WTC11 (cell line): ENCODE measurements around the gene ADK. TPM values are rescaled to one million over a fixed set of nuclear protein-coding genes. Genes with fewer than 3 reads are reported as not detected.
"Not testable (repeated sequence)": the region's sequence is repeated elsewhere in the genome, so short reads cannot be mapped to it uniquely, and the experiment has no call there.

Experiments
- ATAC-seq: fragments of 200-7000 bp; cut with Tn5 transposase; 2 replicates; pipeline ENCODE4 v1.10.0; 2021; ENCODE audit warnings: mild to moderate bottlenecking, moderate library complexity
- CTCF ChIA-PET: fragments of 300-600 bp; sonication (Branson Sonifier 250); formaldehyde crosslinking; loops from one replicate; lab custom pipeline; 2021; ENCODE audit warnings: antibody characterized with exemption; lab: Charles Lee
- POLR2A ChIA-PET: fragments of 350-600 bp; sonication (Branson Sonifier 250); formaldehyde crosslinking; loops from one replicate; lab custom pipeline; 2021; ENCODE audit warnings: antibody characterized with exemption; lab: Charles Lee
- DNase-seq: peaks from one replicate; pipeline ENCODE4 v3.0.0; 2021; ENCODE audit warnings: low spot score
- H3K27ac Mint-ChIP-seq: 2 replicates; pipeline ENCODE4 v1.8.0; 2021; ENCODE audit warnings: mixed read lengths
- H3K27me3 Mint-ChIP-seq: 2 replicates; pipeline ENCODE4 v1.8.0; 2021; ENCODE audit warnings: low read depth, mild to moderate bottlenecking, moderate library complexity, mixed read lengths
- H3K36me3 Mint-ChIP-seq: 2 replicates; pipeline ENCODE4 v1.8.0; 2021; ENCODE audit warnings: mixed read lengths
- H3K4me1 Mint-ChIP-seq: 2 replicates; pipeline ENCODE4 v1.8.0; 2022; ENCODE audit warnings: mixed read lengths
- H3K4me3 Mint-ChIP-seq: 2 replicates; pipeline ENCODE4 v1.8.0; 2021; ENCODE audit warnings: mild to moderate bottlenecking, moderate library complexity, mixed read lengths
- H3K9me3 Mint-ChIP-seq: 2 replicates; pipeline ENCODE4 v1.8.0; 2021; ENCODE audit warnings: mixed read lengths
- CREB1 ChIP-seq: sonication (generic); formaldehyde crosslinking; IDR thresholded peaks from 2 replicates; pipeline ENCODE4 v1.8.0; 2023; ENCODE audit warnings: mild to moderate bottlenecking, missing genetic modification reagents
- FOXJ3 ChIP-seq: sonication (generic); formaldehyde crosslinking; IDR thresholded peaks from 2 replicates; pipeline ENCODE4 v1.9.0; 2021; ENCODE audit warnings: missing genetic modification reagents, mild to moderate bottlenecking, borderline replicate concordance
- FOXK1 ChIP-seq: sonication (generic); formaldehyde crosslinking; IDR thresholded peaks from 2 replicates; pipeline ENCODE4 v1.8.0; 2022; ENCODE audit warnings: mild to moderate bottlenecking, moderate library complexity, missing genetic modification reagents
- GABPB1 ChIP-seq: sonication (generic); formaldehyde crosslinking; IDR thresholded peaks from 2 replicates; pipeline ENCODE4 v1.8.1; 2023; ENCODE audit warnings: mild to moderate bottlenecking, missing genetic modification reagents
- JAZF1 ChIP-seq: fragments of 250-450 bp; sonication (Bioruptor Pico); IDR thresholded peaks from 2 replicates; pipeline ENCODE4 v1.9.0; 2021; ENCODE audit warnings: moderate library complexity, mild to moderate bottlenecking, inconsistent platforms
- NFYB ChIP-seq: sonication (generic); formaldehyde crosslinking; conservative IDR thresholded peaks from 2 replicates; pipeline ENCODE4 v1.8.0; 2022; ENCODE audit warnings: low read depth, missing genetic modification reagents
- TEAD1 ChIP-seq: sonication (generic); formaldehyde crosslinking; IDR thresholded peaks from 2 replicates; pipeline ENCODE4 v1.8.0; 2022; ENCODE audit warnings: mild to moderate bottlenecking, missing genetic modification reagents
- total RNA-seq: library from RNA; stranded (reverse); gene quantifications from 3 replicates; pipeline ENCODE4 v1.2.3, GENCODE V29; 2021
- TF ChIP-seq, protein P1 (sequence below): sonication (generic); formaldehyde crosslinking; IDR thresholded peaks from 2 replicates; pipeline ENCODE4 v1.8.1; 2023; ENCODE audit warnings: mild to moderate bottlenecking, missing genetic modification reagents
- TF ChIP-seq, protein P2 (sequence below): sonication (generic); formaldehyde crosslinking; IDR thresholded peaks from 2 replicates; pipeline ENCODE4 v1.8.1; 2023; ENCODE audit warnings: mild to moderate bottlenecking, missing genetic modification reagents, borderline replicate concordance
- TF ChIP-seq, protein P3 (sequence below): fragments of 250-450 bp; sonication (Bioruptor Pico); IDR thresholded peaks from 2 replicates; pipeline ENCODE4 v1.9.0; 2021; ENCODE audit warnings: mild to moderate bottlenecking, borderline replicate concordance
- TF ChIP-seq, protein P4 (sequence below): fragments of 250-450 bp; sonication (Bioruptor Pico); conservative IDR thresholded peaks from 2 replicates; pipeline ENCODE4 v1.9.0; 2021; ENCODE audit warnings: mild to moderate bottlenecking

The ADK gene
- total RNA-seq, 1 experiment from 2014 or later = 32.7 TPM

DNA sequence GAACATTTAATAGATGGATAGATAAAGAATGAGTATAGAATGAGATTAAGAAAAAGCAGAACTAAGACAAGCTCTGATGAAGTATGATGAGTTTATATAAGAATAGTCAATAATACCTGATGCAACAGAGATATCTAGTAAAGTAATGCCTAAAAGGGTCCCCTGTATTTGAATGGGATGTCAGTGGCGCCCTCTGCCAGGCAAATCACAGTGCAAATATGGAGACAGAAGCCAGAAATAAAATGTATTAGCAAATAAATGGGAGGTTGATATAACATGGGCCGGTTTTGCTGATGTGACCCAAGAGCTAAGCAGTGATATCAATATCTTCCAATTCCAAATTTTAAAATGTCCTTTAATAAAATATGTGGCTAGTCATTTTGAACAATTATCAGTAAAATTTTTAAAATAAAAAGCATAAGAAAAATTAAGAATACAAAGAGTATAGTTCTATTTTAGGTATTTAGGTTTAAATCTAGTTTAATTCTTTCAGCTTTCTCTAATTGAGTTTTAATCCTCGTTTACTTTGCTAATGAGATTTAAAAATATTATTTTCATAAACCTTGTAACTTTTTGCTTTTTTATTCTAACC is 62.6 kb downstream of the ADK start:
- no peak overlapping the region for H3K4me3 Mint-ChIP-seq
- H3K36me3 Mint-ChIP-seq = peaks cover 28% of the 10 kb centered on the region
- no peaks in the 10 kb centered on the region for H3K27me3 Mint-ChIP-seq
- peak; percentile 47 for DNase-seq
- H3K4me1 Mint-ChIP-seq = 0 out of 2 replicates have a peak, but pooled peaks cover 4% of the 10 kb centered on the region
- H3K9me3 Mint-ChIP-seq = peaks cover 22% of the 10 kb centered on the region
- CTCF ChIA-PET = interaction anchor here (0.6 to 1.8 kb wide), 4 partner anchors 41 to 334 kb away, joined by 3 to 4 read pairs (median 3); partner anchors contain the start of genes ADK and AP3M1
- TF ChIP-seq, protein P1, sequence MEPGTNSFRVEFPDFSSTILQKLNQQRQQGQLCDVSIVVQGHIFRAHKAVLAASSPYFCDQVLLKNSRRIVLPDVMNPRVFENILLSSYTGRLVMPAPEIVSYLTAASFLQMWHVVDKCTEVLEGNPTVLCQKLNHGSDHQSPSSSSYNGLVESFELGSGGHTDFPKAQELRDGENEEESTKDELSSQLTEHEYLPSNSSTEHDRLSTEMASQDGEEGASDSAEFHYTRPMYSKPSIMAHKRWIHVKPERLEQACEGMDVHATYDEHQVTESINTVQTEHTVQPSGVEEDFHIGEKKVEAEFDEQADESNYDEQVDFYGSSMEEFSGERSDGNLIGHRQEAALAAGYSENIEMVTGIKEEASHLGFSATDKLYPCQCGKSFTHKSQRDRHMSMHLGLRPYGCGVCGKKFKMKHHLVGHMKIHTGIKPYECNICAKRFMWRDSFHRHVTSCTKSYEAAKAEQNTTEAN (CRISPR knock-in tag) = no peak
- TF ChIP-seq GABPB1 (CRISPR knock-in tag) = peak; percentile 72
- TF ChIP-seq, all 79 proteins: peak for 1
- H3K27ac Mint-ChIP-seq = no peak overlapping the region
- POLR2A ChIA-PET = no interaction called here
- ATAC-seq = peak; percentile 65

DNA sequence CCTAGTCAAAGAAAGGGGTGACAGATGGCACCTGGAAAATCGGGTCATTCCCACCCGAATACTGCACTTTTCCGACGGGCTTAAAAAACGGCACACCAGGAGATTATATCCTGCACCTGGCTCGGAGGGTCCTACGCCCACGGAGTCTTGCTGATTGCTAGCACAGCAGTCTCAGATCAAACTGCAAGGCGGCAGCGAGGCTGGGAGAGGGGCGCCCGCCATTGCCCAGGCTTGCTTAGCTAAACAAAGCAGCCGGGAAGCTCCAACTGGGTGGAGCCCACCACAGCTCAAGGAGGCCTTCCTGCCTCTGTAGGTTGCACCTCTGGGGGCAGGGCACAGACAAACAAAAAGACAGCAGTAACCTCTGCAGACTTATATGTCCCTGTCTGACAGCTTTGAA is 66.1 kb downstream of the ADK start:
- H3K4me1 Mint-ChIP-seq, DNase-seq, POLR2A ChIA-PET, H3K4me3 Mint-ChIP-seq, H3K27ac Mint-ChIP-seq, H3K27me3 Mint-ChIP-seq, ATAC-seq, CTCF ChIA-PET: not testable (repeated sequence)
- Mint-ChIP-seq H3K36me3 (peaks cover 26% of the 10 kb centered on the region), H3K9me3 (peaks cover 27% of the 10 kb centered on the region)

DNA sequence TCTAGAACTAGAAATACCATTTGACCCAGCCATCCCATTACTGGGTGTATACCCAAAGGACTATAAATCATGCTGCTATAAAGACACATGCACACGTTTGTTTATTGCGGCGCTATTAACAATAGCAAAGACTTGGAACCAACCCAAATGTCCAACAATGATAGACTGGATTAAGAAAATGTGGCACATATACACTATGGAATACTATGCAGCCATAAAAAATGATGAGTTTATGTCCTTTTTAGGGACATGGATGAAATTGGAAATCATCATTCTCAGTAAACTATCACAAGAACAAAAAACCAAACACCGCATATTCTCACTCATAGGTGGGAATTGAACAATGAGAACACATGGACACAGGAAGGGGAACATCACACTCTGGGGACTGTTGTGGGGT is 71.4 kb downstream of the ADK start:
- H3K27ac Mint-ChIP-seq, DNase-seq, POLR2A ChIA-PET, H3K36me3 Mint-ChIP-seq, ATAC-seq, H3K4me3 Mint-ChIP-seq, H3K27me3 Mint-ChIP-seq, H3K4me1 Mint-ChIP-seq, CTCF ChIA-PET: not testable (repeated sequence)
- peaks cover 17% of the 10 kb centered on the region for H3K9me3 Mint-ChIP-seq

DNA sequence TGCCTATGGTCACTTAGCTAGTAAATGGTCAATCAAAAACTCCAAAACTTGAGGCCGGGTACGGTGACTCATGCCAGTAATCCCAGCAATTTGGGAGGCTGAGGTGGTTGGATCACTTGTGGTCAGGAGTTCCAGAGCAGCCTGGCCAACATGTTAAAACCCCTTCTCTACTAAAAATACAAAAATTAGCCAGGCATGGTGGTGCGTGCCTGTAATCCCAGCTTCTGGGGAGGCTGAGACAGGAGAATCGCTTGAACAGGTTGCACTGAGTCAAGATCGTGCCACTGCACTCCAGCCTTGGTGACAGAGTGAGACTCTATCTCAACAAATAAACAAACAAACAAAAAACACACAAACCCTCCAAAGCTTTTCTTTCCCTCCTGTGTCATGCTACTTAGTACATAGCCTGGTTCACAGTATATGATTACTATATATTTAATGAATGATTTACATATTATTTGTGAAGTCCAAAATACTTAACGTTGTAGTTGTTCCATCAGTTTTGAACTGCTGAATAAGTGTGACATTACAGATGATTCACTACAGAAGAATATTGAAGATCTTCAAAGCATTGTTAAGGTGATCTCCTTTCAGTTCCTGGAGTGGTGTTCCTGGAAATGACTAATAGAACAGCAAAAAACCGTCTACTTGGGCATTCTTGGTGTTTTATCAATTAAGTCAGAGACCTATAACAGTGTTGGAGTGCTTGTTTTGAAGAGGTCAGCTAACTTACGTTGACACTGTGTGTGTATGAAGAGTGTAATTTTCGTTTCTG is 72.9 kb downstream of the ADK start:
- Mint-ChIP-seq H3K4me3 (no peak overlapping the region), H3K4me1 (no peaks in the 10 kb centered on the region; the same call in 1 of the 2 replicates), H3K9me3 (0 out of 2 replicates have a peak, but pooled peaks cover 6% of the 10 kb centered on the region), H3K36me3 (no peaks in the 10 kb centered on the region), H3K27me3 (no peaks in the 10 kb centered on the region)
- ChIA-PET CTCF (no interaction called here), POLR2A (no interaction called here)
- no peak for ATAC-seq
- no peak for DNase-seq
- TF ChIP-seq FOXK1 (CRISPR knock-in tag) = no peak
- TF ChIP-seq, protein P2, sequence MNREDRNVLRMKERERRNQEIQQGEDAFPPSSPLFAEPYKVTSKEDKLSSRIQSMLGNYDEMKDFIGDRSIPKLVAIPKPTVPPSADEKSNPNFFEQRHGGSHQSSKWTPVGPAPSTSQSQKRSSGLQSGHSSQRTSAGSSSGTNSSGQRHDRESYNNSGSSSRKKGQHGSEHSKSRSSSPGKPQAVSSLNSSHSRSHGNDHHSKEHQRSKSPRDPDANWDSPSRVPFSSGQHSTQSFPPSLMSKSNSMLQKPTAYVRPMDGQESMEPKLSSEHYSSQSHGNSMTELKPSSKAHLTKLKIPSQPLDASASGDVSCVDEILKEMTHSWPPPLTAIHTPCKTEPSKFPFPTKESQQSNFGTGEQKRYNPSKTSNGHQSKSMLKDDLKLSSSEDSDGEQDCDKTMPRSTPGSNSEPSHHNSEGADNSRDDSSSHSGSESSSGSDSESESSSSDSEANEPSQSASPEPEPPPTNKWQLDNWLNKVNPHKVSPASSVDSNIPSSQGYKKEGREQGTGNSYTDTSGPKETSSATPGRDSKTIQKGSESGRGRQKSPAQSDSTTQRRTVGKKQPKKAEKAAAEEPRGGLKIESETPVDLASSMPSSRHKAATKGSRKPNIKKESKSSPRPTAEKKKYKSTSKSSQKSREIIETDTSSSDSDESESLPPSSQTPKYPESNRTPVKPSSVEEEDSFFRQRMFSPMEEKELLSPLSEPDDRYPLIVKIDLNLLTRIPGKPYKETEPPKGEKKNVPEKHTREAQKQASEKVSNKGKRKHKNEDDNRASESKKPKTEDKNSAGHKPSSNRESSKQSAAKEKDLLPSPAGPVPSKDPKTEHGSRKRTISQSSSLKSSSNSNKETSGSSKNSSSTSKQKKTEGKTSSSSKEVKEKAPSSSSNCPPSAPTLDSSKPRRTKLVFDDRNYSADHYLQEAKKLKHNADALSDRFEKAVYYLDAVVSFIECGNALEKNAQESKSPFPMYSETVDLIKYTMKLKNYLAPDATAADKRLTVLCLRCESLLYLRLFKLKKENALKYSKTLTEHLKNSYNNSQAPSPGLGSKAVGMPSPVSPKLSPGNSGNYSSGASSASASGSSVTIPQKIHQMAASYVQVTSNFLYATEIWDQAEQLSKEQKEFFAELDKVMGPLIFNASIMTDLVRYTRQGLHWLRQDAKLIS (CRISPR knock-in tag) = no peak
- TF ChIP-seq, protein P3, sequence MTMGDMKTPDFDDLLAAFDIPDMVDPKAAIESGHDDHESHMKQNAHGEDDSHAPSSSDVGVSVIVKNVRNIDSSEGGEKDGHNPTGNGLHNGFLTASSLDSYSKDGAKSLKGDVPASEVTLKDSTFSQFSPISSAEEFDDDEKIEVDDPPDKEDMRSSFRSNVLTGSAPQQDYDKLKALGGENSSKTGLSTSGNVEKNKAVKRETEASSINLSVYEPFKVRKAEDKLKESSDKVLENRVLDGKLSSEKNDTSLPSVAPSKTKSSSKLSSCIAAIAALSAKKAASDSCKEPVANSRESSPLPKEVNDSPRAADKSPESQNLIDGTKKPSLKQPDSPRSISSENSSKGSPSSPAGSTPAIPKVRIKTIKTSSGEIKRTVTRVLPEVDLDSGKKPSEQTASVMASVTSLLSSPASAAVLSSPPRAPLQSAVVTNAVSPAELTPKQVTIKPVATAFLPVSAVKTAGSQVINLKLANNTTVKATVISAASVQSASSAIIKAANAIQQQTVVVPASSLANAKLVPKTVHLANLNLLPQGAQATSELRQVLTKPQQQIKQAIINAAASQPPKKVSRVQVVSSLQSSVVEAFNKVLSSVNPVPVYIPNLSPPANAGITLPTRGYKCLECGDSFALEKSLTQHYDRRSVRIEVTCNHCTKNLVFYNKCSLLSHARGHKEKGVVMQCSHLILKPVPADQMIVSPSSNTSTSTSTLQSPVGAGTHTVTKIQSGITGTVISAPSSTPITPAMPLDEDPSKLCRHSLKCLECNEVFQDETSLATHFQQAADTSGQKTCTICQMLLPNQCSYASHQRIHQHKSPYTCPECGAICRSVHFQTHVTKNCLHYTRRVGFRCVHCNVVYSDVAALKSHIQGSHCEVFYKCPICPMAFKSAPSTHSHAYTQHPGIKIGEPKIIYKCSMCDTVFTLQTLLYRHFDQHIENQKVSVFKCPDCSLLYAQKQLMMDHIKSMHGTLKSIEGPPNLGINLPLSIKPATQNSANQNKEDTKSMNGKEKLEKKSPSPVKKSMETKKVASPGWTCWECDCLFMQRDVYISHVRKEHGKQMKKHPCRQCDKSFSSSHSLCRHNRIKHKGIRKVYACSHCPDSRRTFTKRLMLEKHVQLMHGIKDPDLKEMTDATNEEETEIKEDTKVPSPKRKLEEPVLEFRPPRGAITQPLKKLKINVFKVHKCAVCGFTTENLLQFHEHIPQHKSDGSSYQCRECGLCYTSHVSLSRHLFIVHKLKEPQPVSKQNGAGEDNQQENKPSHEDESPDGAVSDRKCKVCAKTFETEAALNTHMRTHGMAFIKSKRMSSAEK (CRISPR knock-in tag) = no peak
- no peak for TF ChIP-seq JAZF1
- TF ChIP-seq NFYB (CRISPR knock-in tag) = no peak
- TF ChIP-seq, protein P4, sequence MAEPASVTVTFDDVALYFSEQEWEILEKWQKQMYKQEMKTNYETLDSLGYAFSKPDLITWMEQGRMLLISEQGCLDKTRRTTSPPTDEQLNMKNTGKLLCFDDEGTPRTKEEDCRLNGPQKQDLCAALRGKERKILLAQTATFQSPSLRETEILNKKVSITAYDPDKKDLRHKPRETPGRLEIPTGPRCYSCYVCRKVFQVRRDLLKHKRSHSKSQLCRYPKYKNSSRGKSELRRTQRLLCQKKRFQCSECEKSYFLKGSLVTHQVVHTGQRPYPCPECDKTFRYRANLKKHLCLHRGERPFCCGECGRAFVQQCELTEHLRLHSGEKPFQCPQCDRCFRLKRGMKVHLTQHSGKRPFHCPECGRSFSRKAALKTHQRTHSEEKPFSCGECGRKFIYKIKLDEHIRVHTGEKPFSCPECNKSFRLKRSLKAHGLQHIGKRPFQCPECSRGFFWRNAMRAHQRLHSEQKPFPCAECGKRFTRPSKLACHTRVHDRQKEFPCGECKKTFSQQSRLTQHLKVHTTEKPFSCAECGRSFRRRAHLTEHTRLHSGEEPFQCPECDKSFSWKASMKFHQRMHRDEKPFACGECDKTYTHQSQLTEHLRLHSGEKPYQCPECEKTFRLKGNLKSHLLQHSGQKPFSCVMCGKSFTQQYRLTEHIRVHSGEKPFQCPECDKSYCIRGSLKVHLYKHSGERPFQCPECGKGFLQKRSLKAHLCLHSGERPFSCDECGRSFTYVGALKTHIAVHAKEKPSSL (CRISPR knock-in tag) = no peak
- TF ChIP-seq TEAD1 (CRISPR knock-in tag) = no peak
- TF ChIP-seq FOXJ3 (CRISPR knock-in tag) = no peak
- TF ChIP-seq CREB1 = no peak
- TF ChIP-seq, all 79 proteins: peak for 0
- peak overlapping the region; percentile 8; the same call in 1 of the 2 replicates for H3K27ac Mint-ChIP-seq
